Gastrocnemius medialis (tissue), 4 donors: ENCODE measurements around the gene KHDC3L.

Experiments
- POLR2A ChIP-seq, 2 donors: fragments of 450-650 bp; IDR thresholded peaks; one replicate each; pipeline ENCODE4 v1.6.1; 2017; ENCODE audit warnings: antibody characterized with exemption in 2 of 2, mild to moderate bottlenecking in 2 of 2, moderate library complexity in 2 of 2
- TF ChIP-seq, protein P1 (sequence below), 5 experiments: fragments of 450-650 bp in 3 of 5; fragments of 200-600 bp in 2 of 5; sonication (generic) in 2 of 5; IDR thresholded peaks in 4 of 5; conservative IDR thresholded peaks in 1 of 5; 1 replicate in 4 of 5; 2 replicates in 1 of 5; pipeline ENCODE4 v1.5.1; 2016 to 2019; ENCODE audit warnings: antibody characterized with exemption in 5 of 5, mild to moderate bottlenecking in 3 of 5, moderate library complexity in 3 of 5

DNA sequence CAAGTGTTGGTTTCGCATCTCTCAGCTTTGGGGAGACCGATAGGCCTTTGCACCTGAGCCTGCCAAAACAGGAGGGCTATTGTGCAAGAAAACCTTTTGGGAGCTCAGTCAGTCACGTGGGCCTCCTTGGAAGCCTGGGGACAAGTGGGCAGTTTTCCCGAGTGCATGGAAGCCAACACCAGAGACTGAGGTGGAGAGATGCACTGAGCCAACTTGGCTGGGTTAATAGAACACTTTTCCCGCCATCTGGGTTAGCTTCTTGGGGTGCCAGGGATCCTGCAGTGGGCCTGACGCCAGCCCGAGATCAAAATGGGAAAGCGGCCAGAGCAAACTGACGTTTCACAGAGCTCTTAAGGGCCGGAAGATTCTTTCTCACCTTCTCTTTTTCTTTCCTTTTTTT, 10.1 kb downstream of the KHDC3L start:
- TF ChIP-seq, protein P1, sequence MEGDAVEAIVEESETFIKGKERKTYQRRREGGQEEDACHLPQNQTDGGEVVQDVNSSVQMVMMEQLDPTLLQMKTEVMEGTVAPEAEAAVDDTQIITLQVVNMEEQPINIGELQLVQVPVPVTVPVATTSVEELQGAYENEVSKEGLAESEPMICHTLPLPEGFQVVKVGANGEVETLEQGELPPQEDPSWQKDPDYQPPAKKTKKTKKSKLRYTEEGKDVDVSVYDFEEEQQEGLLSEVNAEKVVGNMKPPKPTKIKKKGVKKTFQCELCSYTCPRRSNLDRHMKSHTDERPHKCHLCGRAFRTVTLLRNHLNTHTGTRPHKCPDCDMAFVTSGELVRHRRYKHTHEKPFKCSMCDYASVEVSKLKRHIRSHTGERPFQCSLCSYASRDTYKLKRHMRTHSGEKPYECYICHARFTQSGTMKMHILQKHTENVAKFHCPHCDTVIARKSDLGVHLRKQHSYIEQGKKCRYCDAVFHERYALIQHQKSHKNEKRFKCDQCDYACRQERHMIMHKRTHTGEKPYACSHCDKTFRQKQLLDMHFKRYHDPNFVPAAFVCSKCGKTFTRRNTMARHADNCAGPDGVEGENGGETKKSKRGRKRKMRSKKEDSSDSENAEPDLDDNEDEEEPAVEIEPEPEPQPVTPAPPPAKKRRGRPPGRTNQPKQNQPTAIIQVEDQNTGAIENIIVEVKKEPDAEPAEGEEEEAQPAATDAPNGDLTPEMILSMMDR (IDR thresholded peaks at IDR 0.05 in 4 of 5, conservative IDR thresholded peaks at IDR 0.05 in 1 of 5) = no peak
- no peak for TF ChIP-seq POLR2A (IDR thresholded peaks at IDR 0.05)
